Gastrocnemius medialis (tissue), 4 donors: Measurements from ENCODE around the gene RABL6.

Source experiments
- CTCF ChIP-seq, 5 experiments: fragments of 450-650 bp in 3 of 5; fragments of 200-600 bp in 2 of 5; sonication (generic) in 2 of 5; IDR thresholded peaks in 4 of 5; conservative IDR thresholded peaks in 1 of 5; 1 replicate in 4 of 5; 2 replicates in 1 of 5; pipeline ENCODE4 v1.5.1; 2016 to 2019; ENCODE audit warnings: antibody characterized with exemption in 5 of 5, mild to moderate bottlenecking in 3 of 5, moderate library complexity in 3 of 5
- POLR2A ChIP-seq, 2 donors: fragments of 450-650 bp; IDR thresholded peaks; one replicate each; pipeline ENCODE4 v1.6.1; 2017; ENCODE audit warnings: antibody characterized with exemption in 2 of 2, mild to moderate bottlenecking in 2 of 2, moderate library complexity in 2 of 2

GRCh38 chr9:136867480-136867879, 59.7 kb downstream of the RABL6 start:
- no peak for TF ChIP-seq CTCF (IDR thresholded peaks at IDR 0.05 in 4 of 5, conservative IDR thresholded peaks at IDR 0.05 in 1 of 5)
- TF ChIP-seq POLR2A (IDR thresholded peaks at IDR 0.05) = no peak
